Hematopoietic multipotent progenitor cell treated with erythropoietin and hydrocortisone succinate and interleukin-3 and kit ligand, for 8 days (in vitro differentiated cells): Measurements from ENCODE around the gene MAPK8IP2.
A peak's percentile ranks its signal among the peaks of the same experiment; 100 is the strongest.

ENCODE experiments used
- DNase-seq: peaks from one replicate; pipeline ENCODE4 v3.0.0-alpha.2; 2015

MAPK8IP2 gene

DNA sequence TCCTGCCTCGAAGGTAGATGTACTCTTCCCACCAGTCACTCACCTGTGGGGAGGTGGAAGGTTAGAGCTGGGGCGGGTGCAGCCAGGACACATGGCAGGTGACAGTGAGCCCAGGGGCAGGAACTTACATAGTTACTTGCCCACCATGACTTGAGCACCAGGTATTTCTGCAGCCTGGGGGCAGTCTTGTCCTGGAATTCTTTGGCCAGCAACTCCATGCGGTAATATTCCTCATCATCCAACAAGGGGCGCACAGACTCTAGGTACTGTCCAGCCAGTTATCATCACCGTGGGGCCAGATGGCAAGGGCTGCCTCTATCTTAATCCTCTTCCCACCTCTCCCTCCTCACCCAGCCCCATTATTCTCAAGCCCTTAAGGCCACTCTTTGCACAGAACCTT lies 24.5 kb upstream of the MAPK8IP2 start:
- peak; percentile 51 for DNase-seq

DNA sequence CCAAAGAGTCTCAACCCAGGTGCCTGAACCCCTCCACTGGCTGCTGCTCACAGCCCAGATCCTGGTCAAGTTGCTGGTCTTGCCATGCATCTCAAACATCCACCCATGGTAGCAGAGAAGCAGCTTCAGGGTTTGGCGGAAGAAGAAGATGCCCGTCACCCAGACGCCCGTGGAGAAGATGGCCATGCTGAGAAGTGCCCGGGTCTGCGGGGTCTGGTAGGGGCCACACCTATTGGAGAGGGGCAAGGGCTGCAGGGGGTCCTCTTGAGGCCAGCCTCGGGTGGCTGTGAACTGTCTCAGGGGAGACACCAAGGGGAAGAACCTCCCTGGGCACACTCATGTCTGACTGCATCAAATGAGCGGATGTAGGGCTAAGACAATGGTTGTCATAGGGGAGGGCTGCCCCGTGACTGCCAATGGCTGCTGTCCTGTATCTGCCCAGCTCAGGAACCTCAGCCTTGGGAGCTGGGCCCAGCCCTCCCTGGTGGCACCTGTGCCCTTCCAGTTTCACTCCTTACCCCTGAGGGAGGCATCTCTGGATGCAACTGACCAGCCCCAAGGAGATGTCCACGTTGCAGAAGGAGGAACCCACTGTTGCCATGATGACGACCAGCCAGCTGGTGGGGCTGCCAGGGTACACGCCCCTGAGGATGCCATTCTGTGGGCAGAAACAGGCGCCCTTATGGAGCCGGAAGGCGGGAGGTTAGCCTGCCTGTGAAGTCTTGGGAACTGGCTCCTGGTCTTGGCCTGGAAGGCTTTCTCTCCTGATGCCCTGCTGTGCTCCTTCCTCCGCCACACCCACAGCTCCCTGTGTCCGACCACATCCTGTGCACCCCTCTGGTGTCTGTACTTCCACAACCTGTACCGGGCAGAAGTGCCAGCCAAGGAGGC lies 23.5 kb upstream of the MAPK8IP2 start:
- DNase-seq: no peak

DNA sequence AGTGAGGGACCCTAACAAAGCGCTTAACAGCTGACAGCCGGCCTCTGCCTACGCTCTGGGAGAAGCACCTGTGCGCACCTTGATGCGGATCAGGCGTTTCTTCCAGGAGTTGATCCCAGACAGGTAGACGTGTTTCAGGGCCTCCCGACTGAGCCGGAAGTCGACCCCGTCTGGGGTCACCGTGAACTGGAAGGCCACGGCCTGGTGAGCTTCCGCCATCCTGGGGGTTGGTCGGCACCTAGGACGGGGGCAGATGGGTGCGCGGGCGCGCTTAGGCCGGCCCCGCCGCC lies 23.0 kb upstream of the MAPK8IP2 start:
- DNase-seq: no peak

DNA sequence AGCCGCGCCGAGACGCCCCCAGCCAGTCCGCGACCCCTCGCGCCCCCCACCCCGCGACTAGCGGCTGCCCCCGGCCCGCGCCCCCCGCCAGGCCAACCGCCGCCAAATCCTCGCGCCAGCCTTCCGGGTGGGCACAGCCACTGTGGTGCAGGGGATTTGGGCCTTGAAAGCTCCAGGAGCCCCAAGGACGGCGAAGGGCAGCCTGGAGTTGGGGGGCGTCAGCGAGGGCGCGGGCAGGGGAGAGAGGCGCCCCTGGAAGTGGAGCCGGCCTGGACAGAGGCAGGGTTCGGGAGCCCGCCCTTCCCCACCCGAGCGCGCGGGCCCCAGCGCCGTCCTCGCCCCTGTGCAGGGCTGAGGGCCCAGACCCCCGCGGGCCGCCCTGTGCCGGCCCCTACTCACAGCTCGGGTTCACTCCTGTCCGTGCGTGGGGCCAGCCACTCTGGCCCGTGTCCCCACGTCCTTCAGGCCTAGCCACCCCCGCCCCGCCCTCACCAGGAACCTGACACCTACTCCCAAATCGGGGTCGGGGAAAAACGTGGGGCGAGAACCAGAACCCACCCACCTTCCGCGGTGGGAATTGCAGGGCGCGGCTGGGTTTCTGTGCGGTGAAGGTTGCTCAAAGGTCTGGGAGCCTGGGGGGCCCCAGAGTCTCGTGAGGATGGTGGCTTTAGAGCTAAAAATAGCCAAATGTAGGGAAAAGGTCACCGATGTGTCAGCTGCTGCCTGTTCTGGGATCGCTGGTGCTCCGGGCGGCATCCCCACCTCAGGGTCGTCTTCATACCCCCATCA lies 22.4 kb upstream of the MAPK8IP2 start, which contains the start of gene CPT1B:
CPT1B (minus strand) TSS at position 441 of the 789 bp plus-strand sequence. CDS start 512 bp downstream, outside the sequence.
- DNase-seq: no peak

DNA sequence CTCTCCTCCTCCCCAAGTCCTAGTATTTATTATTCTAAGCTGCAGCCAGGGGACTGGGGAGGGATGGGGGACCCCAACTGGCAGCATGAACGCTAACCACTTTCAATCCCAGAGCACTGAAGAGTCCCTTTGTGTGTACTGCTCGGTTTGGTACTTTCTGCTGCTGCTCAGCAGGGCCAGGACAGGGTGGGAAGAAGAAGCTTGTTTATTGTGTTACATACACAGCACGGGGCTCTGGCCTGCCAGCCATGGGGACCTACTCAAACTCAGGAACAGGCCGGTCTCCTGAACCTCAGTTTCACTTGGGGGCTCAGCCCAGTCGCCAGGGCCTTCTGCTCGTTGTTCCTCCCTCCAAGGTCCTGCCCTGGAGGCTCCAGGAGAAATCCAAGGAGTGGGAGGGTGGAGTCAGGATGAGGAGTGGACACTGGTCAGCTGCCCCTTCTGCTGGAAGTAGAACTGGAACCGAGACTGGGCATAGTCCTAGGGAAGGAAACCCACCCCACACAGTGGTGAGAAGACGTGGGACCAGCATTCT lies 21.8 kb upstream of the MAPK8IP2 start:
- no peak for DNase-seq

DNA sequence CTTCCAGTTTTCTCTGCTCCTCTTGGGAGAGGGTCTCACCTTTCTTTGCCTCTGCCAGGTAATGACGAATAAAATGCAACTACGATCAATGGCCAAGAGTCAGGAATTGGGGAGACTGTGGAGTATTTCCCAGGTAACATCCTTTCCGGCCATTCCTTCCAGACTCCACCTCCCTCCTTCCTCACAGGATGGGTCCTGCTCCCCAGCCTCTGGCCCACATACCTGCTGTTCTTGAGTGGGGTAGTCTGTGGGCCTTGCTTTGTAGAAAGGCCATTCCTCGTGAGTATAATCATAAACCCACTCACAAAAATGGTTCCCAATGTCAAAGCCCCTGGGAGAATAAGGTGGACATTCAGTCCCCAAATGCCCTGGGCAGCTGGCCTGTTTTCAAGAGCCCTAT lies 20.8 kb upstream of the MAPK8IP2 start:
- DNase-seq: no peak

DNA sequence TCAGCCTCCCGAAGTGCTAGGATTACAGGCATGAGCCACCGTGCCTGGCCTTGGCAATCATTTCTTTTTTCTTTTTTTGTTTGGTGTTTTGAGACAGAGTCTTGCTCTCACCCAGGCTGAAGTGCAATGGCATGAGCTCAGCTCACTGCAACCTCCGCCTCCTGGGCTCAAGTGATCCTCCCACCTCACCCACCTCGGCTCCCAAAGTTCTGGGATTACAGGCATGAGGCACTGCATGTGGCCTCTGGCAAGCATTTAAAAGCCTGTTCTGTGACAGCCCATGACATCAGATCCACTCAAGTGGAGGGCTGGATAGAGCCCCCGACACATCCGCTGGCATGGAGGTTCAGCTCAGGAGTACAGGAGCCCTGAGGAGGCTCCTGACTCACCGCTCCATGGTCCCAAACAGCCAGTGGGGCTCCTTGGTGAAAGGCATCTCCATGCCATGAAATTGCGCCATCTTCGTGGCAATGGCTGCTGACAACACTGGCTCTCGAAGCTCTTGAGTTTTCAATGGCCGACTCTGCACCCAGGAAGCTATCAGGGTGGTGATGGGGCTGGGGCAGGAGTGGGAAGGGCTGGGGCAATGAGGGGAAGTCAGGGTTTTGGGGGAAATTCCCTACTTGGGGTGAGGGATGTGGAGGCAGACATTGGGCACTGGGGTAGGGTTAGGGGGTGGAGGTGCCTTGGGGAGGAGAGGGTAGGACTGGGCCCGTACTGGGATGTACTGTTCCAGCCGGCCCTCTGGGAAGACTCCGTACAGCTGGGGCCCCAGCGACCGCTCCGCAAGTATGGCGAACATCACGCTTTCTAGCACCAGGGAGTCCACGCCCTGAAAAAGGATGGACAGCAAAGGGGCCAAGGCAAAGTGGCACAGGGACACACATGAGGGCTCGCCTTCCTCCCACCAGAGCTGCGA lies 19.3 kb upstream of the MAPK8IP2 start:
- no peak for DNase-seq

DNA sequence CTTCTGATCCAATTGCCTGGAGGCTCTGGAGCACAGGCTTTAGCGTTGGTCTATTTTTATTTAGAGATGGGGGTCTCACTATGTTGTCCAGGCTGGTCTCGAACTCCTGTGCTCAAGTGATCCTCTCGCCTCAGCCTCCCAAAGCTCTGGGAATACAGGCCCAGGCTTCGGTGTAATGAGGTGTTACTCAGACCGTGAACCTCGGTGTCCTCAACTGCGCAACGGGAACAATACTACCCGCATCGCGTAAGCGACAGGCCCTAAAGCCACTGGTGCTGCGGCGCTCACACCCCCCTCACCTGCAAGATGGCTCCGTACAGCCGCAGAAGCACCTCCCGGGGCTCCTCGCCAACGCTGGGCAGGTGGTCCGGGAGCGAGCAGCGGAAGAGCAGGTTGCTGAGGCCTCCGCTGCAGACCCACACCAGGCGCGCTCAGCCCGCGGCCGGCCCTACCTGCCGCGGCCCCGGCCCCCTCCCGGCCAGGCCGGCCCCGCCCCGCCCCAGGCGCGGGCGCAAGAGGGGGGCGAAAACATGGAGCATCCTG lies 18.6 kb upstream of the MAPK8IP2 start:
- no peak for DNase-seq

DNA sequence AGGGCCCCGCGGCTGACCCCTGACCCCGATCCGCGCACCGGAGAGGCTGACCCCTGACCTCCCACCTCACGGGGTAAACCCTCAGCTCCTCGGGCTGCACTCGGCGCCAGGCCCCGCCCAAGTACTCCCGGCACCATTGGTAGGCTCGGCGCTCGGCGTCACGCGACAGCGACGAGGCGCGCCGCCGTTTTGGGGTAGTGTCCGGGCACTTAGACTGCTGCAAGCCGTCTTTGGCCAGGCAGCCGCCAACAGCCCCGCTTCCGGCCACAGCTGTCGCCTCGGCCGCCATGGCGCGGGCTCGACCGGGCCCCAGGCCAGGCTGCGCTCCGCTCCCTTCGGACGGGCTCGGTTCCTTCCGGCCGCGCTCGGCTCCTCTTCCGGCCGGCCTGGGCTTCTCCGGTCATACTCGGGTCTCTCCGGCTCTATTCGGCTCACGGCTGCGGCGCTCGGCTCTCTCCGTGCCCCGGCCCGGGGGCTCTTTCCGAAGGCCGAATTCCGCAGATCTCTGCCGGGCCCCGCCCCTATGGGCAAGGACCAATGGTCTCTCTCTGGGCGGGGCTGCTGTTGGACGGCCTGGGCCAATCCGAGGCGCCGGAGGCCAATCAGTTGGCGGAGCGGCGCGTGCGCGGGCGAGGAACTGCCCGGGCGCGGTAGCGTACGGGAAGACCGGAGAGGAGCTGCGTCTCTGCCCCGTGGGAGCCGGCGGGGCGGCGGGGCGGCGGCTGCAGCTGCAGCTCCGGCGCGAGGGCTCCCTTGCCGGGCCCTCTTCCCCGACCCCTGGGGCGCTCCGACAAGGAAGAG lies 17.9 kb upstream of the MAPK8IP2 start, which contains the start of gene CHKB:
CHKB (minus strand) TSS at position 357 of the 801 bp plus-strand sequence; CDS start at position 289, 68 bp downstream.
- peak; percentile 97 for DNase-seq

DNA sequence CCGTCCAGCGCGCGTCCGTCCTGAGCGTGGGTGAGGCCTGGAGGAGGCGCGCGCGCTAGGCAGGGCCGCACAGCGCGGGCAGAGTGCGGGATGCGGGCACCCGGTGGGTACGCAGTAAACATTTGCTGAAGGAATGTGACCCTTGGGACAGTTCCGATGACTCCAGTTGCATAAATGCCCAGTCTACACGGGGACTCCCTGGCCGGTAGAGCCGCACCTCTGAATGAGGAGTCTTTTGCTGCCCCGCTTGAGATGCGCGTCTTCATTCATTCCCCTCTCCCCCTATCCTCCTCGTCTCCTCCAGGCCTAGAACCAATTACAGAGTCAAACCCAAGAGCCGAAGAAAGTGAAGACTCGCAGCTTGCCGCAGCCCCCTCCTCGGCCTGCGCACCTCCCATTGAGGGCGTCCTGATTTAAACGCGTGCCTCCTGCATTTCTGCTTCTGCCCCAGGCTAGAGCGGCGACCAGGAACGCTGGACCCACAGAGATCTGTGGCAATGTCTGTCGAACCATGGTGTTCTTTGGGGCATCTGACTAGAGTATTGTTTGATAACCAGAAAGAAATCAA lies 17.2 kb upstream of the MAPK8IP2 start:
- DNase-seq: no peak

DNA sequence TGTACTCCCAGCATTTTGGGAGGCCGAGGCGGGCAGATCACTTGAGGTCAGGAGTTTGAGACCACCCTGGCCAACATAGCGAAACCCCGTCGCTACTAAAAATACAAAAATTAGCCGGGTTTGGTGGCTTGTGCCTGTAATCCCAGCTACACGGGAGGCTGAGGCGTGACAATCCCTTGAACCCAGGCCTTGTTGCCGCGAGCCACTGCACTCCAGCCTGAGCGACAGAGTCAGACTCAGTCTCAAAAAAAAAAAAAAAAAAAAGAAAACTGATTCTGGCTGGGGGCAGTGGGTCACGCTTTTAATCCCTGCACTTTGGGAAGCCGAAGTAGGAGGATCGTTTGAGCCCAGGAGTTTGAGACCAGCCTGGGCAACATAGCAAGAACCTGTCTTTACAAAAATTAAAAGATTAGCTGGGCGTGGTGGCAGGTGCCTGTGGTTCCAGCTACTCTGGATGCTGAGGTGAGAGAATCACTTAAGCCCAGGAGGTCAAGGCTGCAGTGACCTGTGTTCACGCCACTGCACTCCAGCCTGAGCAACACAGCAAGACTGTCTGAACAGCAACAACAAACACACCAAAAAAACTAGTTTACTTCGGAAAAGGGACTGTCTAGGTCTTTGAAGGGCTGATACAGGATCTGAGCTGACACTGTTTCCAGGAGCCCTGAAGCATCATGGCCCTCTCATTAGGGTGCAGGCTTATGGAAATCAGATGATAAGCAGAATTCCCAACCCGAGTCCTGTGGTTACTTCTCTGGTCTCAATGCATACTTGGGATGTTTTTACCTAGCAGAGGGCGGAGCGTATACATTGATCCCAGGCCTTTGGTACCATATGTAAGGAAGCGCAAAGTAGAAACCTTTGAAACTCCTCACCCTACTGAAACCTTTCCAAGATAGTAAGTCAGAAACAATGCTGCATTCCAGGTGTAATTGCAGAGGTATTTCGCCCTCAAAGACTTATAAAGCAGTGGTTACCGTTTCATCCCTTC lies 16.2 kb upstream of the MAPK8IP2 start:
- no peak for DNase-seq

DNA sequence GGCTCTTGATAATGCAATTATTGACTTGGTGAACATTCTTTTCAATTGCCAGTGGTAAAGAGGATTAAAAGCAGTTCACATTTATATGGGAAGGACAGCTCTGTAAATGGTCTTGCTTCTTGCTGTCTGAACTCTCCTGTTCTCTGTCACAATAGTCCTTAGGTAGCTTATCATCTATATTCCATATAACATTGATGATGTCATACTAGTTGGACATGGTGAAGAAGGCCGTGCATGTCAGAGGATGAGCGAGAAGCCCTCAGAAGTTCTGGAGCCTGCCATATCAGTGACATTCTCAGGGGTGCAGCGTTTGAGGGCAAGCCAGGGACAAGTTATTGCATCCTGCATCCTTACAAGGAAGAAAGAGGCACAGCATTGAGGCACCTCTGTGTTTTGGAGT lies 15.4 kb upstream of the MAPK8IP2 start:
- DNase-seq: no peak

DNA sequence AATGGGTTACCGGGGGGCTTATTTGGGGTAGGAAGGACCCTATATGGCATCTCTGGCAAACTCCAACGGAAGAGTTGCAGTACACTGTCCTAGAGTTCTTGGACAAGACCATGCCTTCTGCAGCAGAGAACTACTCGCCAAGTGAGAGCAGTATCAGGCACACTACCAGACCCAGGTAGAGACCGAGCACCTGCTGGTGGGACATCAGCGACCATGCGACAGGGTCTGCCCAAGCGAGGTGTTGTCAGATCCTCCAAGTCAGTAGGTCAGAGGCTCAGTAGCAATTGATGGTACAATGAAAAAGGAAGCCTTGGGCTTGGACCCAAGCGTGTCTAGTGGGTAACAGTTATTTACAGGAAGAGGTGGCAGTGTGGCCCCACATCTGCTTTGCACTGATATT lies 14.8 kb upstream of the MAPK8IP2 start:
- DNase-seq: no peak

DNA sequence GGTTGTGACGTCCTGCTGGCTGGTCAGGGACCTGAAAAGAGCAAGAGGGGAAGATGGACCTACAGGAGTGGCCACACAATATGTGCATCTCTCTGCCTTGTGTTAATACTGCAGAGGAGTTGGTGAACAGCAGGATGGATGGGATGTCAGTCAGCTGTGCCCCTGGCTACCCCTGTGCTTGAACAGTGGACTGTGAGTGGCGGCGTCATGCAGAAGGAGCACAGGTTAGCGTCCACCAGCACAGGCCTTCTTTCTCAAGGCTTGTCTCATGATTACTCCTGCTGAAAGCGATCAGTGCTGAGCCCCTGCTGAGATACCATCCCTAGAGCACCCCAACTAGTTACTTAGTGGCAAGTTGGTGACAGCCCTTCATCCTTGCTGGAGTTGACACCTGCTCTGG lies 14.2 kb upstream of the MAPK8IP2 start:
- DNase-seq: no peak

DNA sequence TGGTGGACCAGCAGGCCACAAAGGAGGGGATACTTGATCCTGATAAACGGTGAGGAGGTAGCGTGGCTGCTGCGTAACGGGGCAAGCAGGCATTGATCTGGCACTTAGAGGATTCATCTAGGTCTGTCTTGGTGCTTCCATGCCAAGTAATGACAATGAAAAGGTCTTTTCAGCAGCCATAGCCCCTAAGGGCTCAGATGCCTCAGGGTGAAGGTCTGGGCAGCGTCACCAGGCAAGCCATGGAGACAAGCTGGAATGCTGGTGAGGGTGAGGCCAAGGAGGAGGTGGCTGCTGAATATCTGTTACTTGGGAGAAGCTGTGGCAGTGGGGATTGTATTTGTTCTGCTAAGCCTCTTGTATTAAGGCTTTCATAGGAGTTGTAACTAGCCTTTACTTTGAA lies 13.2 kb upstream of the MAPK8IP2 start:
- no peak for DNase-seq

DNA sequence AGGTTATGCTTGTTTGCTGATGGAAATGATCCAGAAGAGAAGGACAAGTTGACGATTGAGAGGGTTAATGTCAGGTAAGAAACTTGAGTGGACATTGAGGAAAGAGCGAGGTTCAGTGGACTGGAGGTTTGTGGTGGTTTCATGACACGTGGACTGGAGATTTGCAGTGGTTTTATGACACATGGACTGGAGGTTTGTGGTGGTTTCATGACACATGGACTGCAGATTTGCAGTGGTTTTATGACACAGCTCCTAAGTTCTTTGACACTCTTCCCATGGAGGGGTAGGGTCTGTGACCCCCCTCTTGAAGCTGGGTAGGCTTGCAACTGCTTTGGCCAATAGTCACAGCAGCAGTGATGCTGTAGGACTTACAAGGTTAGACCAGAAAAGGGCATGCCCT lies 5.4 kb upstream of the MAPK8IP2 start:
- DNase-seq: no peak

DNA sequence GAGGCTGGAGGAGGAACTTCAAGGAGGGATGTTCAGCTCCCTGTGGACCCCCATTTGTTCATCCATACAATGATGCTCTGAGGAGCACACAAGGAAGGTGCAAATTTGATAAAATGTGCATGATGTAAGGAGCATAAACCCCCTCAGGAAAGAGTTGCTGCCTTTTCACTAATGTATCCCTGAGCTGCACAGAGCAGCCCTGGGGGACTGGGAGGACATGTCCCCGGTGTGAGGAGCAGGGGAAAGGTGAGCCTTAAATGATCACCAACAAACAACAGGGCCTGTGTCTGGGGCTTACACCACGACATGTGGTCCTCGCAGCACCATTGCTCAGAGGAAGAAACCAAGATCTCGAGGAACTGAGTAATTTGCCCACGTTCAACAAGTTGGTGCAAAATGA lies 3.5 kb upstream of the MAPK8IP2 start:
- DNase-seq: no peak

DNA sequence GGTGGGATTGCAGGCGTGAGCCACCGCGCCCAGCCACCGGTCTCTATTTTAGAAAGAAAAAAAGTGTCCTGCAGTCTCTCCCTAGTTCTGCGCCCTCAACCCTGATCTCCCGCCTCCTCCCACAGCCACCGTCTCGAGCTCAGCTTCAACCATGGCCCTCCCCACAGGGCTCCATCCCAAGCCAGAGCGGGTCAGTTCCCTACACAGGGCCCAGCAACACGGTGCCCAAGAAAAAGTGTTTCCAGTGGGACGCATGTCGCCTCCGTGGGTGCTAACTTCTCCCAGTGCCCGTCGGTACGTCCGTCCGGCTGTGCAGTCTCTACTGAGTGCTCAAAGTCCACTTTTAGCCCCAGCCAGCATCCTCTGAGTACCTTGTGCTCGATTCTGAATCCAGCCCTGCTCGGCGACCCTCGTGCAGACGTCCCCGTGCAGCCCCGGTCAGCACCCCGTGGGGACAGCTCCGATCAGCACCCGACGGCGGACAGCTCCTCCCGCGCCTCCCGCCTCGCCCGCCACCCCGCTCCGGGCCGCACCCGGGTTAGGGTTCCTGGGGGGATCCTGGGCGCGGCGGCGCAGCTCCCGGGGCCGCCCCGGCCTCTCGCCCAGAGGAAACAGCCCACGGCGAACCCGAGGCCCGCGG lies 657 bp upstream of the MAPK8IP2 start:
- no peak for DNase-seq

DNA sequence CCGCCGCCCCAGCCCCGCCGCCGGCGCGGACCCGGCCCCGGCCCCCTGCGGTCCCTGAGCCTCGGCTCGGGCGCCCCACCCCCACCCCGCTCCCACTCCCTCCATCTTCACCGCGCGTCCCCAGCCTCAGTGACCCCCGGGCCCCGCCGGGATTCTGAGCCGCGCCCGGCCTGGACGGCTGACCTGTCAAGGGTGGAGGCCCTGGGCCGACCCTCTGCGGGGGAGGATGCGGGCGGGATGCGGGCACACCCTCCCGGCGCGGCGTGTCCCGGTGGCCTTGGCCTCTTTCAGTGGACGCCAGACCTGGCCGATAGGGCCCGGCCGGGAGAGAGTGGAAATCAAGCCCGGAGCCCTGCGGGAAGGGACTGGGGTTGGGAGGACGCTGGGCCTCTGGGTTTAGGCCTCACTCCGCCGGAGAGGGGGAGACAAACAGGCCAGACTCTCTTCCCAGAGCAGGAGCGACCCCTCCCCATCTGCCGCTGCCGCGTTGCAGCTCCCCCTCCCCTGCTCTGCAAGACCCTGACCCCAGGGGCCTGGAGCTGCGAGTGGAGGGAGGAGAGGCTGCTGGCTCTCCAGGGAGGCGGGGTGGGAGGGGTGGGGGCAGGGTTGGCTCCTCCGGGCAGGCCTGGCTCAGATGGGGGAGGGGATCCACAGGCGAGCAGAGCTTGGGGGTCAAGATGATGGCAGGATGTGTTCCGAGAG lies 525 bp downstream of the MAPK8IP2 start:
- no peak for DNase-seq
